Smooth muscle cell (in vitro differentiated cells): Measurements from ENCODE around the gene CERS1. TPM values are rescaled to one million over a fixed set of nuclear protein-coding genes. Genes with fewer than 3 reads are reported as not detected.

Source experiments
- DNase-seq: peaks from one replicate; lab custom pipeline; 2025; ENCODE audit not compliant: unreplicated experiment; lab: John Stamatoyannopoulos, UW
- H2AFZ ChIP-seq: fragments of 200-600 bp; sonication (generic); 2 replicates; pipeline ENCODE4 v1.6.0; 2016; ENCODE audit warnings: antibody characterized with exemption, low read depth, mild to moderate bottlenecking
- H3F3A ChIP-seq: fragments of 200-600 bp; sonication (generic); 2 replicates; pipeline ENCODE4 v1.6.0; 2017; ENCODE audit warnings: antibody characterized with exemption, low read depth
- H3K27ac ChIP-seq: fragments of 200-600 bp; sonication (generic); 2 replicates; pipeline ENCODE4 v1.5.1; 2016; ENCODE audit warnings: low read depth, mild to moderate bottlenecking
- H3K27me3 ChIP-seq: fragments of 200-600 bp; sonication (generic); 2 replicates; pipeline ENCODE4 v1.6.1; 2016; ENCODE audit warnings: low read depth, mild to moderate bottlenecking
- H3K36me3 ChIP-seq: fragments of 200-600 bp; sonication (generic); 2 replicates; pipeline ENCODE4 v1.5.1; 2016; ENCODE audit warnings: low read depth
- H3K4me1 ChIP-seq: fragments of 200-600 bp; sonication (generic); 2 replicates; pipeline ENCODE4 v1.5.1; 2016; ENCODE audit warnings: low read depth
- H3K4me2 ChIP-seq: fragments of 200-600 bp; sonication (generic); 2 replicates; pipeline ENCODE4 v1.6.0; 2016; ENCODE audit warnings: mild to moderate bottlenecking
- H3K4me3 ChIP-seq: fragments of 200-600 bp; sonication (generic); 2 replicates; pipeline ENCODE4 v1.5.1; 2016; ENCODE audit warnings: mild to moderate bottlenecking
- H3K79me2 ChIP-seq: fragments of 200-600 bp; sonication (generic); 2 replicates; pipeline ENCODE4 v1.6.0; 2016; ENCODE audit warnings: low read depth, mild to moderate bottlenecking
- H3K9ac ChIP-seq: fragments of 200-600 bp; sonication (generic); 2 replicates; pipeline ENCODE4 v1.6.0; 2016; ENCODE audit warnings: low read depth
- H3K9me3 ChIP-seq: fragments of 200-600 bp; sonication (generic); replicated peaks from 2 replicates; pipeline ENCODE4 v1.5.1; 2016; ENCODE audit warnings: low read depth
- H4K20me1 ChIP-seq: fragments of 200-600 bp; sonication (generic); 2 replicates; pipeline ENCODE4 v1.6.0; 2016; ENCODE audit warnings: low read depth
- WGBS: methylation state at CpG from one replicate; pipeline ENCODE4 v1.1.7; 2016; ENCODE audit warnings: low lambda C conversion rate; 5-methylcytosine and 5-hydroxymethylcytosine counted together
- polyA plus RNA-seq: library from polyadenylated mRNA; unstranded; fragments of >200 nt; fragmentation: Nextera tagmentation; extraction: Ambion mirVana; gene quantifications from 2 replicates; pipeline ENCODE4 v1.2.1, GENCODE V29; 2016
- total RNA-seq: library from RNA; depleted of rRNA; stranded (reverse); fragments of >200 nt; gene quantifications from 2 replicates; pipeline ENCODE4 v1.2.3, GENCODE V29; 2014
- TF ChIP-seq, protein P1 (sequence below): fragments of 200-600 bp; sonication (generic); IDR thresholded peaks from 2 replicates; pipeline ENCODE4 v1.5.1; 2017; ENCODE audit warnings: borderline replicate concordance, mild to moderate bottlenecking, antibody characterized with exemption; ENCODE audit not compliant: insufficient read depth, poor library complexity, severe bottlenecking

The CERS1 gene
- total and polyA plus RNA-seq, 2 experiments from 2014 or later, result 2.4 to 4.2 TPM

DNA sequence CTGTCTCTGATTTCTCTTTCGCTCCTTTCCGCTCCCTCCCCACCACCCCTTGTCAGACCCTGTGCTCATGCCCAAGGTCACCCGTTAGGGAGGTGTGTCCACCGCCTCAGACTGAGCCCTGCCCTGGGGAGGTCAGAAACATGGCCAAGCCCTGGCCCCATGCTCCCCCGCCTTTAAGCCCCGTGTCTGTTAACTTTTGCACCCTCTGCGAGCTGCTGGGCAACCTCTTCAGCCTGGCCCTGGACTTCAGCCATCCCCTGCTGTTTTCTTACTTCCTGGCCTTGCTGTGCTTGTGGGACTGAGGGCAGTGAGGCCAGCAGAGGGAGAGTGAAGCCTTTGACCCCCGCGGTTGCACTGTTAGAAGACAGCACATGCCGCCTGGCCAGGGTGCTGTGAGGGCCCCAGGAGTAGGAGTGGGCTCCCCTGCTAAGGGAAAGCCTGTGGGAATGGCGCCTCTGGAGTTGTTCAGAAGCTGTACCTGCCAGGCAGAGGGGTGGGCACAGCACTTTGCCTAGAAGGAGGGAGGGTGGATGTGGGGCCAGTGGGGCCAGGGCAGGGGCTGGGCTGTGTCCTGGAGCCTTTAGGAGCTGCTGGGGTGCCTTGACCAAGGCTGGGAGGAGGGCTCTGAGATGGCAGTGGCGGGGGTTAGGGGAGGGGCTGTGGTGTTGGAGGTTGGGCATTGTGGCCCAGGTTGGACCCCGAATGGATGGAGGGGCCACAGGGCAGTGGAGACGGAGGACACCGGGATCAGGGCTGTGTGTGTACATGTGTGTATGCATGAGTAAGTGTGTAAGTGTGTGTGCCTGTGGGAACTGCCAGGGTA lies 56.3 kb downstream of the CERS1 start:
- H4K20me1 ChIP-seq, result peaks cover 100% of the 10 kb centered on the region
- TF ChIP-seq, protein P1, sequence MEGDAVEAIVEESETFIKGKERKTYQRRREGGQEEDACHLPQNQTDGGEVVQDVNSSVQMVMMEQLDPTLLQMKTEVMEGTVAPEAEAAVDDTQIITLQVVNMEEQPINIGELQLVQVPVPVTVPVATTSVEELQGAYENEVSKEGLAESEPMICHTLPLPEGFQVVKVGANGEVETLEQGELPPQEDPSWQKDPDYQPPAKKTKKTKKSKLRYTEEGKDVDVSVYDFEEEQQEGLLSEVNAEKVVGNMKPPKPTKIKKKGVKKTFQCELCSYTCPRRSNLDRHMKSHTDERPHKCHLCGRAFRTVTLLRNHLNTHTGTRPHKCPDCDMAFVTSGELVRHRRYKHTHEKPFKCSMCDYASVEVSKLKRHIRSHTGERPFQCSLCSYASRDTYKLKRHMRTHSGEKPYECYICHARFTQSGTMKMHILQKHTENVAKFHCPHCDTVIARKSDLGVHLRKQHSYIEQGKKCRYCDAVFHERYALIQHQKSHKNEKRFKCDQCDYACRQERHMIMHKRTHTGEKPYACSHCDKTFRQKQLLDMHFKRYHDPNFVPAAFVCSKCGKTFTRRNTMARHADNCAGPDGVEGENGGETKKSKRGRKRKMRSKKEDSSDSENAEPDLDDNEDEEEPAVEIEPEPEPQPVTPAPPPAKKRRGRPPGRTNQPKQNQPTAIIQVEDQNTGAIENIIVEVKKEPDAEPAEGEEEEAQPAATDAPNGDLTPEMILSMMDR, result no peak
- no peak overlapping the region for H2AFZ ChIP-seq
- WGBS, result 91% methylated on average over 14 of the region's 15 CpGs
- no peak overlapping the region for H3K4me2 ChIP-seq
- H3K9ac ChIP-seq, result no peak overlapping the region
- H3K4me1 ChIP-seq, result peaks cover 3% of the 10 kb centered on the region
- H3K9me3 ChIP-seq, result no peaks in the 10 kb centered on the region
- no peak for DNase-seq
- no peak overlapping the region for H3K4me3 ChIP-seq
- H3K36me3 ChIP-seq, result no peaks in the 10 kb centered on the region
- H3F3A ChIP-seq, result no peaks in the 10 kb centered on the region
- no peaks in the 10 kb centered on the region for H3K27me3 ChIP-seq
- no peak overlapping the region for H3K27ac ChIP-seq
- peaks cover 99% of the 10 kb centered on the region for H3K79me2 ChIP-seq

DNA sequence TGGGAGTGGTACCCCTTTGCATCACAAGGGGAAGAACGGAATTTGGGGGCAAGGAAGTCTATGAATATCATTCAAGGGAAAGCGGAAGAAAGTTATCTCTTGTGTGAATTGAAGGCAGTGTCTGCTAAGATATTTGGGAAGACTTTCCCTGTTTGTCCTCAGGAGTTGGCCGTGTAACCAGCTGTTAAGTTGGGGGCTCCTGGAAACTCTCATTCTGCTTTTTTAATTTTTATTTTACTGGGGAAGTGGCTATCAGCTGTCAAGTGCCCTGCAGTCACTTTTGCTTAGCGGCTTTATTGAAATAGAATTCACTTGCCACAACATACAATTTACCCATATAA lies 61.3 kb downstream of the CERS1 start:
- H3K4me3 ChIP-seq, result peak overlapping the region; percentile 85
- no peaks in the 10 kb centered on the region for H3K27me3 ChIP-seq
- H3K9ac ChIP-seq, result no peak overlapping the region

DNA sequence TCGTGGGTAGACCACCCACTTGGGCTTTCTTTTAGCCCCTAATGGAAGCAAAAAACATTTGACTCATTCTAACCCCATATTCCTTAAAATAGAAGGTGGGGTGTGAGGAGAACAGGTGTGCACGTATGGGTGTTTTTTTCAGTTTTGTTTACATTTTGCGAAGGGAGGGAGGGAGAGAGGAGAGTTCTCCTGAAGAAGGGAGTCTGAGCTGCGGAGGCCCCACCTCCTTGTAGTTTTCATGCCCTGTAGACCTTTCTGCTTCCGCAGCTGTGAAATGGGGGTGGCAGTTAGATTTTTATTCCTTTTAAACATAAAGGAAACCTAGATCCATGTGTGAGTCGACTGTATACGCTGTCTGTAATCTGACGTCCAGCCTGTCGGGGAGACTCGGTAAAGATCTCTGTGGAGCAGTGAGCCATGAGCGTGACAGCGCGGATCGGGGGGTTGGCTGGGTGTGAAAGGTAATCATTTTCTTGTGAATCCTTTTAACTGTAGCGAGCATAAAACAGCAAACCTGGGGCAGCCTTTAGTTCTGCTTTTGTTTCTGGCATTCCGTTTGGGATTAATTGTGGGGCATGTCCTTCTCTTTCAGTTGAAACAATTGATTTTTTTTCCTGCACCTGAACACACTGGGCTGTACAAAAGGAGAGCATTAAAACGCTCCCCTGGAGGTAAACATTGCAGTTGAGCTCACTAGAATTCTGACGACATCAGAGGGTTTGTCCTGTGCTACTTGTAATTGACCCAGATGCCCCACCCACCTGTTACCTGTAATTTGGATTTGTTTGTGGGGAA lies 61.9 kb downstream of the CERS1 start:
- Histone ChIP-seq H3F3A (peaks cover 7% of the 10 kb centered on the region), H3K79me2 (peaks cover 71% of the 10 kb centered on the region), H3K4me3 (peak overlapping the region; percentile 85), H3K4me2 (peak overlapping the region; percentile 92), H3K9ac (peak overlapping the region; percentile 43), H3K27ac (no peak overlapping the region), H3K9me3 (no peaks in the 10 kb centered on the region), H3K27me3 (no peaks in the 10 kb centered on the region), H2AFZ (no peak overlapping the region), H3K4me1 (peaks cover 20% of the 10 kb centered on the region), H4K20me1 (peaks cover 67% of the 10 kb centered on the region), H3K36me3 (no peaks in the 10 kb centered on the region)
- WGBS, result 50% methylated on average over 18 of the region's 18 CpGs
- DNase-seq, result no peak
- TF ChIP-seq, protein P1, result no peak

More for the DNA sequence above, 61.3 kb downstream of the CERS1 start:
- H2AFZ ChIP-seq, result no peak overlapping the region
- peaks cover 7% of the 10 kb centered on the region for H3F3A ChIP-seq
- H4K20me1 ChIP-seq, result peaks cover 73% of the 10 kb centered on the region
- peak overlapping the region; percentile 92 for H3K4me2 ChIP-seq
- no peak overlapping the region for H3K27ac ChIP-seq
- H3K4me1 ChIP-seq, result peaks cover 20% of the 10 kb centered on the region
- WGBS, result 87% methylated on average over 4 of the region's 4 CpGs
- H3K9me3 ChIP-seq, result no peaks in the 10 kb centered on the region
- H3K36me3 ChIP-seq, result no peaks in the 10 kb centered on the region
- no peak for DNase-seq
- H3K79me2 ChIP-seq, result peaks cover 77% of the 10 kb centered on the region
- TF ChIP-seq, protein P1, result no peak
